ENCODE measurements around the gene KRTAP1-5.
"Not testable (repeated sequence)": the region's sequence is repeated elsewhere in the genome, so short reads cannot be mapped to it uniquely, and the experiment has no call there.

KRTAP1-5 gene

GRCh38 chr17:41004397-41004796, 22.6 kb downstream of the KRTAP1-5 start:
- DNase-seq (ENCODE audit: low read depth): no peak

- no peak for DNase-seq (ENCODE audit: low read depth)
Observed at GRCh38 chr17:41003926-41004325, 23.1 kb downstream of the KRTAP1-5 start.

GRCh38 chr17:41002814-41003213, 24.2 kb downstream of the KRTAP1-5 start:
- DNase-seq (ENCODE audit: low read depth): no peak

GRCh38 chr17:41001795-41002194, 25.2 kb downstream of the KRTAP1-5 start:
- DNase-seq (ENCODE audit: low read depth): no peak

GRCh38 chr17:40999563-40999962, 27.4 kb downstream of the KRTAP1-5 start, which contains the start of gene KRTAP3-2:
Gene KRTAP3-2 (minus strand): TSS chr17:40999906. CDS start chr17:40999853, 53 bp downstream.
- not testable (repeated sequence) for DNase-seq (ENCODE audit: low read depth)

GRCh38 chr17:40997361-40997760, 29.6 kb downstream of the KRTAP1-5 start:
- no peak for DNase-seq (ENCODE audit: low read depth)

- no peak for DNase-seq (ENCODE audit: low read depth)
Observed at GRCh38 chr17:40996829-40997228, 30.2 kb downstream of the KRTAP1-5 start.

GRCh38 chr17:40995116-40995515, 31.9 kb downstream of the KRTAP1-5 start:
- DNase-seq (ENCODE audit: low read depth): no peak

GRCh38 chr17:40993839-40994238, 33.2 kb downstream of the KRTAP1-5 start, which contains the start of gene KRTAP3-3:
Gene KRTAP3-3 (minus strand): TSS chr17:40994164. CDS start chr17:40994097, 67 bp downstream.
- DNase-seq (ENCODE audit: low read depth): no peak

- no peak for DNase-seq (ENCODE audit: low read depth)
Observed at GRCh38 chr17:40993084-40993483, 33.9 kb downstream of the KRTAP1-5 start.

GRCh38 chr17:40992666-40993065, 34.3 kb downstream of the KRTAP1-5 start:
- DNase-seq (ENCODE audit: low read depth): no peak

- no peak for DNase-seq (ENCODE audit: low read depth)
Observed at GRCh38 chr17:40986920-40987319, 40.1 kb downstream of the KRTAP1-5 start.

GRCh38 chr17:40984226-40984625, 42.8 kb downstream of the KRTAP1-5 start, which contains the start of gene KRT40:
Gene KRT40 (minus strand): TSS chr17:40984326. CDS start chr17:40984273, 53 bp downstream.
- DNase-seq (ENCODE audit: low read depth): no peak

- DNase-seq (ENCODE audit: low read depth): no peak
Observed at GRCh38 chr17:40981115-40981514, 45.9 kb downstream of the KRTAP1-5 start.

GRCh38 chr17:40980596-40980995, 46.4 kb downstream of the KRTAP1-5 start:
- peak; percentile 52 for DNase-seq (ENCODE audit: low read depth)

GRCh38 chr17:40980117-40980516, 46.9 kb downstream of the KRTAP1-5 start:
- DNase-seq (ENCODE audit: low read depth): no peak

GRCh38 chr17:40978575-40979151, 48.3 kb downstream of the KRTAP1-5 start:
- DNase-seq (ENCODE audit: low read depth): no peak

All from fibroblast of gingiva (primary cell).